ENCODE results near the gene ULK2. TPM values are rescaled to one million over a fixed set of nuclear protein-coding genes. Genes with fewer than 3 reads are reported as not detected.

Gene ULK2
- total RNA-seq, 1 donor from 2014 or later: 25.7 TPM

- H3K36me3 Mint-ChIP-seq: no peaks in the 10 kb centered on the region
- no peaks in the 10 kb centered on the region for H3K4me1 Mint-ChIP-seq (ENCODE audit: unreplicated experiment)
- no peak for TF ChIP-seq CTCF (conservative IDR thresholded peaks at IDR 0.05)
- no peaks in the 10 kb centered on the region for H3K9me3 Mint-ChIP-seq
- no peak overlapping the region for H3K27ac Mint-ChIP-seq
- no peaks in the 10 kb centered on the region for H3K27me3 Mint-ChIP-seq
- no peak for DNase-seq (ENCODE audit: extremely low spot score, unreplicated experiment)
- no peak overlapping the region for H3K4me3 Mint-ChIP-seq
Observed at GRCh38 chr17:19877364-19877945, 9.7 kb upstream of the ULK2 start.

- H3K9me3 Mint-ChIP-seq: no peaks in the 10 kb centered on the region
- H3K4me3 Mint-ChIP-seq: no peak overlapping the region
- H3K27ac Mint-ChIP-seq: no peak overlapping the region
- H3K4me1 Mint-ChIP-seq (ENCODE audit: unreplicated experiment): no peaks in the 10 kb centered on the region
- no peaks in the 10 kb centered on the region for H3K36me3 Mint-ChIP-seq
- no peak for DNase-seq (ENCODE audit: extremely low spot score, unreplicated experiment)
- H3K27me3 Mint-ChIP-seq: no peaks in the 10 kb centered on the region
- TF ChIP-seq CTCF (conservative IDR thresholded peaks at IDR 0.05): no peak
Observed at GRCh38 chr17:19876529-19877161, 8.9 kb upstream of the ULK2 start.

GRCh38 chr17:19874256-19874655 is 6.5 kb upstream of the ULK2 start:
- H3K4me1 Mint-ChIP-seq (ENCODE audit: unreplicated experiment): no peaks in the 10 kb centered on the region
- no peaks in the 10 kb centered on the region for H3K36me3 Mint-ChIP-seq
- DNase-seq (ENCODE audit: extremely low spot score, unreplicated experiment): no peak
- no peaks in the 10 kb centered on the region for H3K9me3 Mint-ChIP-seq
- no peak overlapping the region for H3K4me3 Mint-ChIP-seq
- no peak overlapping the region for H3K27ac Mint-ChIP-seq
- H3K27me3 Mint-ChIP-seq: no peaks in the 10 kb centered on the region
- no peak for TF ChIP-seq CTCF (conservative IDR thresholded peaks at IDR 0.05)

GRCh38 chr17:19873346-19873745 is 5.6 kb upstream of the ULK2 start:
- no peaks in the 10 kb centered on the region for H3K4me1 Mint-ChIP-seq (ENCODE audit: unreplicated experiment)
- no peak for DNase-seq (ENCODE audit: extremely low spot score, unreplicated experiment)
- no peak overlapping the region for H3K27ac Mint-ChIP-seq
- no peaks in the 10 kb centered on the region for H3K36me3 Mint-ChIP-seq
- no peaks in the 10 kb centered on the region for H3K27me3 Mint-ChIP-seq
- H3K9me3 Mint-ChIP-seq: no peaks in the 10 kb centered on the region
- no peak for TF ChIP-seq CTCF (conservative IDR thresholded peaks at IDR 0.05)
- no peak overlapping the region for H3K4me3 Mint-ChIP-seq

GRCh38 chr17:19868079-19868395 is 301 bp upstream of the ULK2 start:
- no peaks in the 10 kb centered on the region for H3K9me3 Mint-ChIP-seq
- no peak overlapping the region for H3K27ac Mint-ChIP-seq
- DNase-seq (ENCODE audit: extremely low spot score, unreplicated experiment): no peak
- H3K27me3 Mint-ChIP-seq: no peaks in the 10 kb centered on the region
- no peak for TF ChIP-seq CTCF (conservative IDR thresholded peaks at IDR 0.05)
- H3K4me3 Mint-ChIP-seq: peak overlapping the region; percentile 80
- H3K36me3 Mint-ChIP-seq: peaks cover 4% of the 10 kb centered on the region
- H3K4me1 Mint-ChIP-seq (ENCODE audit: unreplicated experiment): peaks cover 16% of the 10 kb centered on the region

- H3K27me3 Mint-ChIP-seq: no peaks in the 10 kb centered on the region
- peak; percentile 43 for TF ChIP-seq CTCF (conservative IDR thresholded peaks at IDR 0.05)
- H3K36me3 Mint-ChIP-seq: peaks cover 4% of the 10 kb centered on the region
- no peaks in the 10 kb centered on the region for H3K9me3 Mint-ChIP-seq
- H3K4me3 Mint-ChIP-seq: peak overlapping the region; percentile 91
- peak overlapping the region; percentile 80 for H3K27ac Mint-ChIP-seq
- H3K4me1 Mint-ChIP-seq (ENCODE audit: unreplicated experiment): peaks cover 16% of the 10 kb centered on the region
- peak; percentile 72 for DNase-seq (ENCODE audit: extremely low spot score, unreplicated experiment)
Observed at GRCh38 chr17:19867079-19867328, 732 bp downstream of the ULK2 start.

Measured in type B pancreatic cell (in vitro differentiated cells).